H9 (cell line): Measurements from ENCODE around the gene PPP4R2. TPM values are rescaled to one million over a fixed set of nuclear protein-coding genes. Genes with fewer than 3 reads are reported as not detected.

ENCODE experiments used
- DNase-seq: peaks from one replicate; pipeline ENCODE4 v3.0.0-alpha.2; 2017
- H2AFZ ChIP-seq: one replicate; pipeline ENCODE4 v1.6.1; 2013; ENCODE audit warnings: mild to moderate bottlenecking, low read length, control low read depth, moderate library complexity
- H2AK5ac ChIP-seq: 2 replicates; pipeline ENCODE4 v1.6.1; 2013; ENCODE audit warnings: low read length, control low read depth, mixed read lengths; ENCODE audit not compliant: insufficient read length
- H2BK120ac ChIP-seq: one replicate; pipeline ENCODE4 v1.6.1; 2013; ENCODE audit warnings: low read depth, mild to moderate bottlenecking, low read length, control low read depth, inconsistent platforms; ENCODE audit not compliant: poor library complexity, severe bottlenecking
- H2BK12ac ChIP-seq: 2 replicates; pipeline ENCODE4 v1.6.1; 2013; ENCODE audit warnings: low read length, control low read depth, mixed read lengths, low read depth; ENCODE audit not compliant: insufficient read length
- H2BK15ac ChIP-seq: 2 replicates; pipeline ENCODE4 v1.6.1; 2013; ENCODE audit warnings: low read depth, low read length, control low read depth
- H2BK20ac ChIP-seq: one replicate; pipeline ENCODE4 v1.6.1; 2013; ENCODE audit warnings: low read depth, mild to moderate bottlenecking, low read length, control low read depth, inconsistent platforms; ENCODE audit not compliant: poor library complexity, severe bottlenecking
- H2BK5ac ChIP-seq: 2 replicates; pipeline ENCODE4 v1.6.1; 2013; ENCODE audit warnings: low read length, control low read depth, mixed read lengths; ENCODE audit not compliant: insufficient read length
- H3K14ac ChIP-seq: 2 replicates; pipeline ENCODE4 v1.6.1; 2013; ENCODE audit warnings: low read length, control low read depth; ENCODE audit not compliant: insufficient read depth
- H3K18ac ChIP-seq: 2 replicates; pipeline ENCODE4 v1.6.1; 2013; ENCODE audit warnings: low read depth, mild to moderate bottlenecking, mixed read lengths, low read length, control low read depth; ENCODE audit not compliant: insufficient read length
- H3K23ac ChIP-seq: 2 replicates; pipeline ENCODE4 v1.6.1; 2013; ENCODE audit warnings: low read length, control low read depth, mixed read lengths, low read depth; ENCODE audit not compliant: insufficient read length
- H3K23me2 ChIP-seq: 2 replicates; pipeline ENCODE4 v1.6.1; 2013; ENCODE audit warnings: low read depth, mild to moderate bottlenecking, mixed read lengths, low read length, control low read depth; ENCODE audit not compliant: insufficient read length, poor library complexity, severe bottlenecking
- H3K27ac ChIP-seq: 2 replicates; pipeline ENCODE4 v1.5.1; 2013; ENCODE audit warnings: low read length, control low read depth, mixed read lengths, low read depth; ENCODE audit not compliant: insufficient read length
- H3K27me3 ChIP-seq: 2 replicates; pipeline ENCODE4 v1.6.1; 2013; ENCODE audit warnings: low read length, control low read depth, inconsistent platforms; ENCODE audit not compliant: insufficient read depth
- H3K4ac ChIP-seq: 2 replicates; pipeline ENCODE4 v1.6.1; 2013; ENCODE audit warnings: low read depth, mild to moderate bottlenecking, control low read depth, inconsistent platforms, low read length, moderate library complexity
- H3K4me1 ChIP-seq: 2 replicates; pipeline ENCODE4 v1.6.1; 2013; ENCODE audit warnings: low read length, control low read depth, inconsistent platforms; ENCODE audit not compliant: insufficient read depth
- H3K4me2 ChIP-seq: 2 replicates; pipeline ENCODE4 v1.6.1; 2013; ENCODE audit warnings: low read length, control low read depth, mixed read lengths; ENCODE audit not compliant: insufficient read length, insufficient read depth
- H3K56ac ChIP-seq: 2 replicates; pipeline ENCODE4 v1.6.1; 2013; ENCODE audit warnings: low read depth, mild to moderate bottlenecking, mixed read lengths, low read length, control low read depth; ENCODE audit not compliant: insufficient read length
- H3K79me1 ChIP-seq: 2 replicates; pipeline ENCODE4 v1.6.1; 2013; ENCODE audit warnings: low read depth, mild to moderate bottlenecking, moderate library complexity, low read length, control low read depth, inconsistent platforms; ENCODE audit not compliant: insufficient read depth, poor library complexity, severe bottlenecking
- H3K79me2 ChIP-seq: 2 replicates; pipeline ENCODE4 v1.6.1; 2013; ENCODE audit warnings: low read length, control low read depth, inconsistent platforms; ENCODE audit not compliant: insufficient read depth
- H3K9ac ChIP-seq: 2 replicates; pipeline ENCODE4 v1.6.1; 2013; ENCODE audit warnings: low read length, control low read depth, mixed read lengths; ENCODE audit not compliant: insufficient read length; ENCODE audit errors: extremely low read depth
- H3K9me3 ChIP-seq: one replicate; pipeline ENCODE4 v1.6.1; 2013; ENCODE audit warnings: low read depth, low read length, inconsistent platforms; ENCODE audit not compliant: control insufficient read depth
- H3T11ph ChIP-seq: one replicate; pipeline ENCODE4 v1.6.1; 2013; ENCODE audit warnings: mild to moderate bottlenecking, low read length, control low read depth, inconsistent platforms
- H4K20me1 ChIP-seq: one replicate; pipeline ENCODE4 v1.6.1; 2013; ENCODE audit not compliant: control insufficient read depth, insufficient read length, insufficient read depth
- H4K5ac ChIP-seq: 2 replicates; pipeline ENCODE4 v1.6.1; 2013; ENCODE audit warnings: low read depth, mild to moderate bottlenecking, mixed read lengths, low read length, control low read depth; ENCODE audit not compliant: insufficient read length
- H4K8ac ChIP-seq: replicated peaks from 2 replicates; pipeline ENCODE4 v1.6.1; 2013; ENCODE audit warnings: low read length, control low read depth, mixed read lengths, low read depth; ENCODE audit not compliant: insufficient read length
- H4K91ac ChIP-seq: 2 replicates; pipeline ENCODE4 v1.6.1; 2013; ENCODE audit warnings: low read depth, mild to moderate bottlenecking, moderate library complexity, mixed read lengths, low read length, control low read depth; ENCODE audit not compliant: insufficient read length
- H3K27ac Mint-ChIP-seq, 3 experiments: 2 replicates in 2 of 3; 3 replicates in 1 of 3; pipeline ENCODE4 v1.8.0; 2020 to 2021; ENCODE audit warnings: mixed read lengths in 3 of 3, mild to moderate bottlenecking in 1 of 3, moderate library complexity in 1 of 3
- H3K27me3 Mint-ChIP-seq: 2 replicates; pipeline ENCODE4 v1.8.0; 2021; ENCODE audit warnings: low read depth, mild to moderate bottlenecking, moderate library complexity, mixed read lengths
- H3K36me3 Mint-ChIP-seq, 3 experiments: 2 replicates in 2 of 3; 3 replicates in 1 of 3; pipeline ENCODE4 v1.8.0; 2020 to 2021; ENCODE audit warnings: low read depth in 3 of 3, mixed read lengths in 3 of 3; ENCODE audit not compliant: insufficient read depth in 1 of 3
- H3K4me1 Mint-ChIP-seq, 2 experiments: 2 replicates each; pipeline ENCODE4 v1.8.0; 2020; ENCODE audit warnings: mixed read lengths in 2 of 2
- H3K4me3 Mint-ChIP-seq, 2 experiments: 2 replicates in 1 of 2; 3 replicates in 1 of 2; pipeline ENCODE4 v1.8.0; 2020 to 2021; ENCODE audit warnings: mild to moderate bottlenecking in 2 of 2, mixed read lengths in 2 of 2, moderate library complexity in 1 of 2
- H3K9me3 Mint-ChIP-seq, 2 experiments: 2 replicates in 1 of 2; 3 replicates in 1 of 2; pipeline ENCODE4 v1.8.0; 2020; ENCODE audit warnings: mild to moderate bottlenecking in 2 of 2, mixed read lengths in 2 of 2, moderate library complexity in 1 of 2
- WGBS: extraction: QIAGEN DNeasy Blood & Tissue Kit; methylation state at CpG from one replicate; pipeline ENCODE4 v1.1.7; 2013; ENCODE audit warnings: missing lambda C conversion rate, low lambda C conversion rate, mixed read lengths; ENCODE audit not compliant: insufficient read length; ENCODE audit errors: extremely low coverage; 5-methylcytosine and 5-hydroxymethylcytosine counted together
- total RNA-seq: library from RNA; stranded (reverse); gene quantifications from 2 replicates; pipeline ENCODE4 v1.2.1, GENCODE V29; 2021
- TF ChIP-seq, protein P1 (sequence below): fragments of 200-600 bp; sonication (generic); conservative IDR thresholded peaks from 3 replicates; pipeline ENCODE4 v1.8.0; 2021; ENCODE audit warnings: antibody characterized with exemption, mild to moderate bottlenecking

PPP4R2 gene
- total RNA-seq, 1 experiment from 2014 or later: 132 TPM

GRCh38 chr3:73010158-73010557, 13.5 kb downstream of the PPP4R2 start:
- Mint-ChIP-seq H3K36me3 (peaks cover 17 to 46% (median 36%) of the 10 kb centered on the region in 3 experiments), H3K27ac (peak overlapping the region; percentile 31 to 79 (median 70); a peak in 2 of 7 replicates), H3K4me3 (no peak overlapping the region), H3K27me3 (no peaks in the 10 kb centered on the region), H3K4me1 (peaks cover 32 to 38% of the 10 kb centered on the region in 2 experiments), H3K9me3 (no peaks in the 10 kb centered on the region)
- no peak overlapping the region for H2BK12ac ChIP-seq
- no peak overlapping the region for H3T11ph ChIP-seq
- no peak overlapping the region for H3K56ac ChIP-seq
- H3K4ac ChIP-seq: no peak overlapping the region
- no peaks in the 10 kb centered on the region for H4K20me1 ChIP-seq
- peaks cover 78% of the 10 kb centered on the region for H3K79me2 ChIP-seq
- H3K79me1 ChIP-seq: peaks cover 10% of the 10 kb centered on the region
- no peak overlapping the region for H3K14ac ChIP-seq
- H2AFZ ChIP-seq: no peak overlapping the region
- no peak overlapping the region for H3K4me2 ChIP-seq
- no peak overlapping the region for H3K9ac ChIP-seq
- no peaks in the 10 kb centered on the region for H3K4me1 ChIP-seq
- no peak overlapping the region for H4K8ac ChIP-seq
- no peak overlapping the region for H2BK120ac ChIP-seq
- no peak overlapping the region for H4K91ac ChIP-seq
- no peaks in the 10 kb centered on the region for H3K9me3 ChIP-seq
- H2BK5ac ChIP-seq: no peak overlapping the region
- H3K27me3 ChIP-seq: no peaks in the 10 kb centered on the region
- no peak overlapping the region for H2BK20ac ChIP-seq
- H2AK5ac ChIP-seq: no peak overlapping the region
- no peaks in the 10 kb centered on the region for H3K23me2 ChIP-seq
- no peak for DNase-seq
- WGBS: no CpG with 5 or more reads among the region's 6 CpGs
- H3K27ac ChIP-seq: no peak overlapping the region
- no peak overlapping the region for H3K18ac ChIP-seq
- H4K5ac ChIP-seq: no peak overlapping the region
- TF ChIP-seq, protein P1, sequence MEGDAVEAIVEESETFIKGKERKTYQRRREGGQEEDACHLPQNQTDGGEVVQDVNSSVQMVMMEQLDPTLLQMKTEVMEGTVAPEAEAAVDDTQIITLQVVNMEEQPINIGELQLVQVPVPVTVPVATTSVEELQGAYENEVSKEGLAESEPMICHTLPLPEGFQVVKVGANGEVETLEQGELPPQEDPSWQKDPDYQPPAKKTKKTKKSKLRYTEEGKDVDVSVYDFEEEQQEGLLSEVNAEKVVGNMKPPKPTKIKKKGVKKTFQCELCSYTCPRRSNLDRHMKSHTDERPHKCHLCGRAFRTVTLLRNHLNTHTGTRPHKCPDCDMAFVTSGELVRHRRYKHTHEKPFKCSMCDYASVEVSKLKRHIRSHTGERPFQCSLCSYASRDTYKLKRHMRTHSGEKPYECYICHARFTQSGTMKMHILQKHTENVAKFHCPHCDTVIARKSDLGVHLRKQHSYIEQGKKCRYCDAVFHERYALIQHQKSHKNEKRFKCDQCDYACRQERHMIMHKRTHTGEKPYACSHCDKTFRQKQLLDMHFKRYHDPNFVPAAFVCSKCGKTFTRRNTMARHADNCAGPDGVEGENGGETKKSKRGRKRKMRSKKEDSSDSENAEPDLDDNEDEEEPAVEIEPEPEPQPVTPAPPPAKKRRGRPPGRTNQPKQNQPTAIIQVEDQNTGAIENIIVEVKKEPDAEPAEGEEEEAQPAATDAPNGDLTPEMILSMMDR: no peak
- no peak overlapping the region for H3K23ac ChIP-seq
- no peak overlapping the region for H2BK15ac ChIP-seq
